Activated CD8-positive, alpha-beta memory T cell treated with anti-CD3 and anti-CD28 coated beads, Interleukin-2, amount 50 U/mL, for 48 hours (primary cell): ENCODE measurements around the gene KMT2D.

Experiments
- DNase-seq: peaks from one replicate; pipeline ENCODE4 v3.0.0-alpha.2; 2020

The KMT2D gene

DNA sequence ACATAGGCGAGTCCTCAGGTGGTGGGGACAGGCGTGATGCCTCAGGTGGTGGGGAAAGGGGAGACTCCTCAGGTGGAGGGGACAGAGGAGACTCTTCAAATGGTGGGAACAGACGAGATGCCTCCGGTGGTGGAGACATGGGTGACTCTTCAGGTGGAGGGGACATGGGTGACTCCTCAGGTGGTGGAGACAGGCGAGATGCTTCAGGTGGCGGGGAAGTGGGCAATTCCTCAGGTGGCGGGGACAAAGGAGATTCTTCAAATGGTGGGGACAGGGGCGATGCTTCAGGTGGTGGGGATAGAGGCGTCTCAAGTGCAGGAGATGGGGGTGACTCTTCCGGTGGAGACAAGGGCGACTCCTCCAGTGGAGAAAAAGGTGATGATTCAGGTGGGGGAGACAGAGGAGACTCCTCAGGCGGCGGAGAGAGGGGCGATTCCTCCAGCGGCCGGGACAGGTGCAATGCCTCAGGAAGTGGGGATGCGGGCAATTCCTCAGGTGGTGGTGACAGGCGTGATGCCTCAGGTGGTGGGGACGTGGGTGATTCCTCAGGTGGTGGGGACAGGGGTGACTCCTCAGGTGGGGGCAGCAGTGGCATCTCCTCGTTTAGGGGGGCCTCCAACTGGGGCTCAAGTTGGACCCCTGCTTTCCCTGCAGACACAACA lies 8.7 kb downstream of the KMT2D start:
- no peak for DNase-seq

GRCh38 chr12:49051373-49051764 lies 9.2 kb downstream of the KMT2D start:
- no peak for DNase-seq

- no peak for DNase-seq
Observed at GRCh38 chr12:49050507-49051372, 9.9 kb downstream of the KMT2D start.

DNA sequence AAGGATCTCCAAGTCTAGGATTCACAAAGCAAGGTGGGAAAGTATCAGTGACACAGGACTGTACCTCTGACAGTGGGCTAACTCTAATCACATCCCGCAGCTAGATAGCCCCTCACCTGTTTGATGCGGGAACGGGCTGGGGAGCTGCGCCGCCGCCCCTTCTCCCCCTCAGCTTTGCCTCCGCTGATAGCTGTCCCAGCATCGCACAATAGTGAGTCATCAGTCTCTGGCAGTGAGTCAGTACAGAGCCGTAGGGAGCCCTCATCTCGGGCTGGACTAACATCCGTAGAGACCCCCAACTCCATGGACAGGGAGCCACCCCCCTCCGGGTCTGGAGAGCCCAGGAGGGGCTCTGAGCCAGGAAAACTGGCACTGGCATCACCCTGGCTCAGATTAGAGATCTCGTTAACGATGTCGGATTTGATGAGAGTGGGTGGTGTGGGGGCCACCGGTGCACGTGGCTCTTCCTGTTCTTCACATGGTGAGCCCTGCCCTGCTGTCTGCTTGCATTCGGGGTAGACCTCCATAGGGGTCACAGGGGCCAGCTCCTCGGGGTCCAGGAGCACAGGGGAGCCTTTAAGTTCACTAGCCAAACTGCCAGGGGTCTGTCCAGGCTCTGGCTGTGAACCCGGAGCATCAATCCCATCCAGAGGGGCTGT lies 10.9 kb downstream of the KMT2D start:
- no peak for DNase-seq

DNA sequence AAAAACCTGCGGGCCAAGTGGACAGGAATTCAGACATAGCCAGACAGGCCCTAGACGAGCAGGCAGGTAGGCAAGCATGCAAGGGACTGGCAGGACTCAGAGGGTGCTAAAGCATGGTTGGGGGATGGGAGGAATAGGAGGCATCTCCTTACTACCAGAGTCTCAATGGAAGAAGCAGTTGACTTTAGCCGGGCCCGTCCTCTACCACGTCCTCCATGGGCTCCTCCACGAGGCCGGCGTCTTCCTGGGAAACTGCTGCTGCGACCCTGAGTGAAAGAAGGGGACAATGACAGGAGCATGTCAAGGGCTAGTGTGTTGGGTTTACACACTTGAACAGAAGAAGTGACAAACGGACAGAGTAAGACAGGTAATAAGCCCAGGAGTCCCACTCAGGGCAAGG lies 11.6 kb downstream of the KMT2D start:
- no peak for DNase-seq

GRCh38 chr12:49046129-49046895 lies 14.3 kb downstream of the KMT2D start:
- DNase-seq: no peak

GRCh38 chr12:49044660-49045059 lies 15.9 kb downstream of the KMT2D start:
- no peak for DNase-seq

GRCh38 chr12:49043856-49044258 lies 16.7 kb downstream of the KMT2D start:
- DNase-seq: peak; percentile 94

DNA sequence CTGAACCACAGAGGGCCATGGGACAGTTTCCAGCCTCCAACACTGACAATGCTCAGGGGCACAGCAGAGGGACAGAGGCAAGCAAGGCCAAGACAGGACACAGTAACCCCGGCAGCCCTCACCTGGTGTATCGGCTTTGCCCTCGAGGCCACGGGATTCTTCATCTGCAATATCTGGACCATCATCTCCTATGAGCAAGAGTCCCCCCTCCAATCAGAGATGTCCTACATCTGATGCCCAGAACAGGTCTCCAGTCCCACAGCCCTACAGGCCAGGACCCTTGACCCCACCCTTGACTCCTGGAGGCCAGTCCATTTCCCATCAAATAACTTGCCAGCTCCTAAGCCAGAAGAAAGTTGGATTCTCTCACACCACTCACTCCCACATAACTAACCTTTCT lies 17.4 kb downstream of the KMT2D start:
- DNase-seq: no peak

- DNase-seq: no peak
Observed at GRCh38 chr12:49041881-49042484, 18.6 kb downstream of the KMT2D start.

- no peak for DNase-seq
Observed at GRCh38 chr12:49041036-49041880, 19.3 kb downstream of the KMT2D start.

- DNase-seq: no peak
Observed at GRCh38 chr12:49040364-49040855, 20.2 kb downstream of the KMT2D start.

GRCh38 chr12:49039421-49040363 lies 20.9 kb downstream of the KMT2D start:
- no peak for DNase-seq

GRCh38 chr12:49038291-49038955 lies 22.2 kb downstream of the KMT2D start:
- DNase-seq: no peak

DNA sequence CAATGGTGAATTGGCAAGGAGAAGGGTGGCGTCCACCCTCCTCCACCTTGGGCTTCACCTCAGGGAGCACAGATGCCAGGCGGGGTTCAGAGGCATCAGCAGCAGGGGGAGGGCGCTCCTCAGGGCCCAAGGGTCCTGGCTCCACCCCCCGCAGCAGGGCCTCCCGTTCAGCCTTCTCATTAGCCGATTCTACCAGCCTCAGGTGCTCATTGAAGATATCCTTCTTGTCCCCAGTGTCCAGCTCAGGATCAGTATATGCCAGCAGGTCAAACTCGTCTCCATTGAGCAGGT lies 22.7 kb downstream of the KMT2D start:
- no peak for DNase-seq

GRCh38 chr12:49037111-49037946 lies 23.3 kb downstream of the KMT2D start:
- DNase-seq: no peak

DNA sequence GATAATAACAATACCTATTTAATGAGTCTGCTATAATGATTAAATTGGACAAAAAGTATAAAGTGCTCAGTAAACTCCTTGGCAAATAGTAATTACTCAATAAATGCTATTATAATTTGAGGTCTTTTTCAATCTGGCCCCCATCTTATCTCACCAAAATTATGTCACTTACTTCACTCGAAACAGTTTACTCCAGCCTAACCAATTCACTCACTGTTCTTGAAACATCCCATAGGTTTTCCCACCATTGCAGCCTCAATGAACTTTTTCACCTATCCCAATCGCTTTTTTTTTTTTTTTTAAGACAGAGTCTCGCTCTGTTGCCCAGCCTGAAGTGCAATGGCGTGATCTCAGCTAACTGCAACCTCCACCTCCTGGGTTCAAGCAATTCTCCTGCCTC lies 24.6 kb downstream of the KMT2D start:
- no peak for DNase-seq

DNA sequence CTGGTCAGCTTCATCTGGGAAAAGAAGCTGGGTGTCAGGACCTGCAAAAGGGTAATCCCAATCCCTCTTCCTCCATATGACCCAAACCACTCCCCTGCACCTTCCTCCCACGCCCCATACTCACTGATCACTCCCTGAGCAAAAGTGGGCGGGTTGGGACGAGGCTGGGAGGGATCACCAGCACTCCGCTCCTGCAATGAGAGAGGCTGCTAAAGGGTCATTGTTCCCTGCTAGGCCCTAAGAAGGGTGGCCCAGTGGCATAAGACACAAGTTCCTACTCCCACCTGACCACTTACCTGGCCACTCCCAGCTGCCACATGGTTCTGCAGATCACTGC lies 26.3 kb downstream of the KMT2D start:
- DNase-seq: no peak

GRCh38 chr12:49033611-49034285 lies 26.8 kb downstream of the KMT2D start:
- DNase-seq: no peak
